T-cell (primary cell): ENCODE measurements around the gene GFER. TPM values are rescaled to one million over a fixed set of nuclear protein-coding genes. Genes with fewer than 3 reads are reported as not detected.

ENCODE experiments used
- ATAC-seq, 4 experiments: fragments of 200-7000 bp in 3 of 4; fragments of 150-1000 bp in 1 of 4; cut with Tn5 transposase; replicated peaks in 1 of 4; 1 replicate in 3 of 4; 2 replicates in 1 of 4; pipeline ENCODE4 v1.10.0; 2021; ENCODE audit warnings: moderate library complexity in 3 of 4, mild to moderate bottlenecking in 2 of 4, moderate number of reproducible peaks in 1 of 4
- CTCF ChIA-PET, 2 donors: fragments of 300-600 bp; sonication (Branson Sonifier 250); formaldehyde crosslinking; loops; one replicate each; lab custom pipeline; 2022; ENCODE audit warnings: antibody characterized with exemption in 2 of 2; lab: Charles Lee
- POLR2A ChIA-PET, 2 donors: fragments of 300-600 bp; sonication (Branson Sonifier 250); formaldehyde crosslinking; loops; one replicate each; lab custom pipeline; 2022; ENCODE audit warnings: antibody characterized with exemption in 2 of 2; lab: Charles Lee
- DNase-seq, 35 experiments: peaks; one replicate each; pipeline versions ENCODE4 v3.0.0 to v3.0.0-alpha.2; 2013 to 2023
- H3K27ac ChIP-seq: one replicate; pipeline ENCODE4 v1.5.1; 2013; ENCODE audit warnings: low read length
- H3K27me3 ChIP-seq, 2 experiments: replicated peaks in 1 of 2; 1 replicate in 1 of 2; 2 replicates in 1 of 2; pipeline versions ENCODE4 v1.6.1 to v1.7.0; 2013; ENCODE audit warnings: low read length in 1 of 2, mixed read lengths in 1 of 2; ENCODE audit not compliant: control insufficient read depth in 2 of 2, insufficient read depth in 2 of 2; ENCODE audit errors: extremely low read depth in 1 of 2
- H3K36me3 ChIP-seq, 2 donors: 1 replicate in 1 of 2; 2 replicates in 1 of 2; pipeline versions ENCODE4 v1.6.1 to v1.7.0; 2013; ENCODE audit warnings: low read length in 1 of 2; ENCODE audit not compliant: control insufficient read depth in 2 of 2, insufficient read depth in 1 of 2; ENCODE audit errors: extremely low read depth in 1 of 2
- H3K4me1 ChIP-seq, 2 experiments: 1 replicate in 1 of 2; 2 replicates in 1 of 2; pipeline versions ENCODE4 v1.6.1 to v1.7.0; 2013; ENCODE audit warnings: low read length in 2 of 2, mixed read lengths in 1 of 2; ENCODE audit not compliant: insufficient read depth in 2 of 2, control insufficient read depth in 1 of 2; ENCODE audit errors: extremely low read depth in 1 of 2
- H3K4me3 ChIP-seq, 2 donors: 1 replicate in 1 of 2; 2 replicates in 1 of 2; pipeline versions ENCODE4 v1.5.1 to v1.7.0; 2013; ENCODE audit warnings: mild to moderate bottlenecking in 2 of 2, low read length in 1 of 2, moderate library complexity in 1 of 2; ENCODE audit not compliant: control insufficient read depth in 1 of 2; ENCODE audit errors: extremely low read depth in 1 of 2
- H3K9me3 ChIP-seq: 2 replicates; pipeline ENCODE4 v1.7.0; 2013
- H3K27ac Mint-ChIP-seq, 2 donors: one replicate each; pipeline ENCODE4 v1.8.0; 2020 to 2021; ENCODE audit warnings: mild to moderate bottlenecking in 2 of 2, mixed read lengths in 2 of 2
- H3K27me3 Mint-ChIP-seq, 2 donors: one replicate each; pipeline ENCODE4 v1.8.0; 2021 to 2022; ENCODE audit warnings: mixed read lengths in 2 of 2
- H3K36me3 Mint-ChIP-seq: one replicate; pipeline ENCODE4 v1.8.0; 2021; ENCODE audit warnings: mixed read lengths
- H3K4me1 Mint-ChIP-seq, 3 donors: one replicate each; pipeline ENCODE4 v1.8.0; 2020 to 2022; ENCODE audit warnings: mixed read lengths in 3 of 3, mild to moderate bottlenecking in 1 of 3
- H3K4me3 Mint-ChIP-seq, 3 donors: one replicate each; pipeline ENCODE4 v1.8.0; 2020 to 2022; ENCODE audit warnings: mild to moderate bottlenecking in 3 of 3, mixed read lengths in 3 of 3, moderate library complexity in 3 of 3
- H3K9me3 Mint-ChIP-seq, 3 donors: one replicate each; pipeline ENCODE4 v1.8.0; 2020 to 2022; ENCODE audit warnings: mixed read lengths in 3 of 3
- WGBS: methylation state at CpG from one replicate; pipeline ENCODE4 v1.1.5; 2013; ENCODE audit warnings: missing lambda C conversion rate; ENCODE audit not compliant: insufficient coverage; 5-methylcytosine and 5-hydroxymethylcytosine counted together
- total RNA-seq, 35 experiments: library from RNA in 6 of 35; stranded (reverse) in 6 of 35; fragments of 120-200 nt in 1 of 35; gene quantifications; one replicate each; pipeline versions ENCODE4 v1.2.1 to v1.2.4 and lab custom pipeline; 2013 to 2026

The GFER gene
- total RNA-seq, 5 donors from 2014 or later (not counting 1 experiment from before 2014, with no cell fraction given), result 16.1 to 31.9 (median 22.0) TPM

GRCh38 chr16:1999866-2000514, 16.0 kb downstream of the GFER start:
- 95% methylated on average over 21 of the region's 28 CpGs for WGBS
- ATAC-seq (no peak), DNase-seq (no peak)
- peaks cover 28 to 61% of the 10 kb centered on the region in 2 donors for H3K36me3 ChIP-seq
- H3K4me3 ChIP-seq, result no peak overlapping the region
- Mint-ChIP-seq H3K9me3 (no peaks in the 10 kb centered on the region), H3K27me3 (no peaks in the 10 kb centered on the region), H3K27ac (no peak overlapping the region), H3K4me1 (peaks cover 2 to 11% (median 8%) of the 10 kb centered on the region in 3 donors), H3K36me3 (peaks cover 14% of the 10 kb centered on the region), H3K4me3 (no peak overlapping the region)
- no peaks in the 10 kb centered on the region for H3K9me3 ChIP-seq
- no peak overlapping the region for H3K27ac ChIP-seq
- POLR2A ChIA-PET, result no interaction called here
- CTCF ChIA-PET, result no interaction called here
- peaks cover 2 to 21% of the 10 kb centered on the region in 2 experiments for H3K4me1 ChIP-seq
- no peaks in the 10 kb centered on the region for H3K27me3 ChIP-seq

- DNase-seq (no peak), ATAC-seq (no peak)
- H3K4me1 ChIP-seq, result peaks cover 2 to 31% of the 10 kb centered on the region in 2 experiments
- Mint-ChIP-seq H3K4me3 (no peak overlapping the region), H3K36me3 (peaks cover 14% of the 10 kb centered on the region), H3K4me1 (peaks cover 8 to 17% (median 11%) of the 10 kb centered on the region in 3 donors), H3K27ac (no peak overlapping the region), H3K9me3 (no peaks in the 10 kb centered on the region), H3K27me3 (no peaks in the 10 kb centered on the region)
- ChIA-PET POLR2A (no interaction called here), CTCF (no interaction called here)
- H3K4me3 ChIP-seq, result no peak overlapping the region
- H3K9me3 ChIP-seq, result no peaks in the 10 kb centered on the region
- no peaks in the 10 kb centered on the region for H3K27me3 ChIP-seq
- 97% methylated on average over 10 of the region's 19 CpGs for WGBS
- peaks cover 30 to 61% of the 10 kb centered on the region in 2 donors for H3K36me3 ChIP-seq
- no peak overlapping the region for H3K27ac ChIP-seq
Measured at GRCh38 chr16:2001035-2001434, 17.0 kb downstream of the GFER start.

GRCh38 chr16:2001456-2002355, 17.7 kb downstream of the GFER start:
- 96% methylated on average over 53 of the region's 53 CpGs for WGBS
- POLR2A ChIA-PET, result interaction anchor here in 1 of 2 donors (0.5 kb wide), 1 partner anchor 9 kb away, joined by 3 read pairs; no protein-coding TSS in a partner anchor
- no peaks in the 10 kb centered on the region for H3K27me3 ChIP-seq
- Mint-ChIP-seq H3K9me3 (no peaks in the 10 kb centered on the region), H3K4me1 (peaks cover 15 to 23% (median 15%) of the 10 kb centered on the region in 3 donors), H3K36me3 (peaks cover 14% of the 10 kb centered on the region), H3K4me3 (no peak overlapping the region), H3K27me3 (no peaks in the 10 kb centered on the region), H3K27ac (no peak overlapping the region)
- no peak for ATAC-seq
- H3K27ac ChIP-seq, result no peak overlapping the region
- peaks cover 2 to 36% of the 10 kb centered on the region in 2 experiments for H3K4me1 ChIP-seq
- H3K9me3 ChIP-seq, result no peaks in the 10 kb centered on the region
- no peak for DNase-seq
- H3K36me3 ChIP-seq, result peaks cover 30 to 61% of the 10 kb centered on the region in 2 donors
- CTCF ChIA-PET, result interaction anchor here in 1 of 2 donors (0.8 kb wide), 1 partner anchor 154 kb away, joined by 3 read pairs; the partner anchor contains the start of gene TRAF7
- no peak overlapping the region for H3K4me3 ChIP-seq

- H3K36me3 ChIP-seq, result peaks cover 28 to 59% of the 10 kb centered on the region in 2 donors
- no peak overlapping the region for H3K4me3 Mint-ChIP-seq
Measured at GRCh38 chr16:2002406-2003230, 18.6 kb downstream of the GFER start.

GRCh38 chr16:2003231-2003826, 19.3 kb downstream of the GFER start:
- no peak overlapping the region for H3K4me3 Mint-ChIP-seq
- Histone ChIP-seq H3K27ac (no peak overlapping the region), H3K4me3 (no peak overlapping the region), H3K4me1 (peaks cover 7 to 52% of the 10 kb centered on the region in 2 experiments), H3K27me3 (no peaks in the 10 kb centered on the region), H3K9me3 (no peaks in the 10 kb centered on the region), H3K36me3 (peaks cover 28 to 53% of the 10 kb centered on the region in 2 donors)
- no peaks in the 10 kb centered on the region for H3K27me3 Mint-ChIP-seq
- ATAC-seq (no peak), DNase-seq (no peak)
- peaks cover 29 to 39% (median 30%) of the 10 kb centered on the region in 3 donors for H3K4me1 Mint-ChIP-seq
- peaks cover 9% of the 10 kb centered on the region for H3K36me3 Mint-ChIP-seq
- H3K27ac Mint-ChIP-seq, result no peak overlapping the region
- 86% methylated on average over 3 of the region's 8 CpGs for WGBS
- ChIA-PET POLR2A (no interaction called here), CTCF (interaction anchor here (0.6 to 1.5 kb wide), 4 partner anchors 137 to 586 kb away, joined by 3 to 8 read pairs (median 6); partner anchors contain the start of gene TRAF7 (in 1 of the 2))
- H3K9me3 Mint-ChIP-seq, result no peaks in the 10 kb centered on the region

More at GRCh38 chr16:2002406-2003230, 18.6 kb downstream of the GFER start:
- Histone ChIP-seq H3K27me3 (no peaks in the 10 kb centered on the region), H3K4me3 (no peak overlapping the region), H3K9me3 (no peaks in the 10 kb centered on the region), H3K4me1 (peaks cover 2 to 45% of the 10 kb centered on the region in 2 experiments), H3K27ac (no peak overlapping the region)
- Mint-ChIP-seq H3K27ac (no peak overlapping the region), H3K27me3 (no peaks in the 10 kb centered on the region), H3K9me3 (no peaks in the 10 kb centered on the region), H3K4me1 (peaks cover 22 to 32% (median 23%) of the 10 kb centered on the region in 3 donors), H3K36me3 (peaks cover 11% of the 10 kb centered on the region)
- no peak for DNase-seq
- no peak for ATAC-seq
- ChIA-PET POLR2A (no interaction called here), CTCF (interaction anchor here in 1 of 2 donors (0.8 to 1.1 kb wide), 2 partner anchors 150 to 153 kb away, joined by 3 read pairs; partner anchors contain the start of gene TRAF7)
- WGBS, result 97% methylated on average over 46 of the region's 47 CpGs
